Measurements from ENCODE around the gene ISM1.

DNA sequence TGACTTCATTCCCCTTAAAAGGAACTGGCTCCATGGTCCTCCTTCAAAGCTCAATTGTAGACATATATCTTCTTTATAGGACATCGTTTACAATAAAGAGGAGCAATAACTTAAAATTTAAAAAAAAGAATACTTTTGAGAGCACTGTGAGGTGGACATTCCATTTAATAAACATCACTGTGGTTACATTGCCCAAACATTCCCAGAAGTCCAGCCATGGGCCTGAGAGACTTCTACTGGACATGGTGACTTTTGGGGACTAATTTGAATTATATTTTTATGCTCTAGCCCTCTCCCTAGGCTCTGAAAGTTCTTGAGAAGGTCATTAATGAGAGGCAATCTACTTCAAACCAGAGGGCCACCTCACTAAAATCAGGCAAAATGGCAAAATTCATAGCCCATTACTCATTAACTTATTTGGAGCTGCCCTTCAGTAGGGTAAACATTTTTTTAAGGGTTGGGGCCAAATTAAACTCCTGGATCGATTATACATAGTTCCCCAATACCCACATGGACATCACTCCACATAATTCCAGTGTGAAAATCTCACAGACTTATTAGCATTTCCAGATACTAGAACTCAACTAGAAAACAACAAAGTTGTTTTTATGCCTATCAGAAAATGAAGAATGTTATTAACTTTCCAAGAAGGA lies 17.1 kb downstream of the ISM1 start:
- TF ChIP-seq, protein P1, sequence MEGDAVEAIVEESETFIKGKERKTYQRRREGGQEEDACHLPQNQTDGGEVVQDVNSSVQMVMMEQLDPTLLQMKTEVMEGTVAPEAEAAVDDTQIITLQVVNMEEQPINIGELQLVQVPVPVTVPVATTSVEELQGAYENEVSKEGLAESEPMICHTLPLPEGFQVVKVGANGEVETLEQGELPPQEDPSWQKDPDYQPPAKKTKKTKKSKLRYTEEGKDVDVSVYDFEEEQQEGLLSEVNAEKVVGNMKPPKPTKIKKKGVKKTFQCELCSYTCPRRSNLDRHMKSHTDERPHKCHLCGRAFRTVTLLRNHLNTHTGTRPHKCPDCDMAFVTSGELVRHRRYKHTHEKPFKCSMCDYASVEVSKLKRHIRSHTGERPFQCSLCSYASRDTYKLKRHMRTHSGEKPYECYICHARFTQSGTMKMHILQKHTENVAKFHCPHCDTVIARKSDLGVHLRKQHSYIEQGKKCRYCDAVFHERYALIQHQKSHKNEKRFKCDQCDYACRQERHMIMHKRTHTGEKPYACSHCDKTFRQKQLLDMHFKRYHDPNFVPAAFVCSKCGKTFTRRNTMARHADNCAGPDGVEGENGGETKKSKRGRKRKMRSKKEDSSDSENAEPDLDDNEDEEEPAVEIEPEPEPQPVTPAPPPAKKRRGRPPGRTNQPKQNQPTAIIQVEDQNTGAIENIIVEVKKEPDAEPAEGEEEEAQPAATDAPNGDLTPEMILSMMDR (IDR thresholded peaks at IDR 0.05), result no peak
- TF ChIP-seq POLR2A (IDR thresholded peaks at IDR 0.05), result no peak
